ENCODE measurements around the gene FAAP20. TPM values are rescaled to one million over a fixed set of nuclear protein-coding genes. Genes with fewer than 3 reads are reported as not detected.

The FAAP20 gene
- total and polyA plus RNA-seq, 2 experiments from 2014 or later, result 79.1 to 167 TPM

- Histone ChIP-seq H3K27me3 (ENCODE audit: insufficient read depth) (no peaks in the 10 kb centered on the region), H3K27ac (ENCODE audit: low read depth) (no peak overlapping the region), H3K79me2 (replicated peaks; ENCODE audit: insufficient read depth) (no peaks in the 10 kb centered on the region), H4K20me1 (replicated peaks; ENCODE audit: insufficient read depth) (no peaks in the 10 kb centered on the region; the same call in 1 of the 2 replicates), H3K4me3 (no peak overlapping the region), H2AFZ (no peak overlapping the region), H3K9me2 (ENCODE audit: insufficient read depth) (no peaks in the 10 kb centered on the region), H3K36me3 (ENCODE audit: insufficient read depth) (no peaks in the 10 kb centered on the region), H3K4me1 (ENCODE audit: insufficient read depth) (no peaks in the 10 kb centered on the region), H3K4me2 (no peak overlapping the region), H3F3A (replicated peaks; ENCODE audit: low read depth) (0 out of 2 replicates have a peak, but pooled peaks cover 3% of the 10 kb centered on the region)
- Mint-ChIP-seq H3K4me3 (no peak overlapping the region), H3K27me3 (ENCODE audit: insufficient read depth, low read depth, poor library complexity) (peaks cover 28% of the 10 kb centered on the region), H3K36me3 (ENCODE audit: low read depth) (peaks cover 24% of the 10 kb centered on the region), H3K4me1 (no peaks in the 10 kb centered on the region), H3K27ac (no peak overlapping the region), H3K9me3 (no peaks in the 10 kb centered on the region; the same call in 2 of the 3 replicates)
- no peak for ATAC-seq
- no peak for DNase-seq (ENCODE audit: low spot score)
- TF ChIP-seq EZH2phosphoT487 (IDR thresholded peaks at IDR 0.05; ENCODE audit: unreplicated experiment), result no peak
These were observed 10.6 kb downstream of the FAAP20 start for GRCh38 chr1:2183937-2184334.

- Mint-ChIP-seq H3K4me1 (no peaks in the 10 kb centered on the region), H3K9me3 (no peaks in the 10 kb centered on the region), H3K36me3 (ENCODE audit: low read depth) (peaks cover 24% of the 10 kb centered on the region), H3K27ac (no peak overlapping the region), H3K4me3 (no peak overlapping the region), H3K27me3 (ENCODE audit: insufficient read depth, low read depth, poor library complexity) (peaks cover 24% of the 10 kb centered on the region)
- DNase-seq (ENCODE audit: low spot score) (no peak), ATAC-seq (no peak)
- Histone ChIP-seq H3K27ac (ENCODE audit: low read depth) (no peak overlapping the region), H3K4me3 (no peak overlapping the region), H3K4me1 (ENCODE audit: insufficient read depth) (no peaks in the 10 kb centered on the region), H3K36me3 (ENCODE audit: insufficient read depth) (no peaks in the 10 kb centered on the region), H3K79me2 (replicated peaks; ENCODE audit: insufficient read depth) (no peaks in the 10 kb centered on the region), H3K9me2 (ENCODE audit: insufficient read depth) (no peaks in the 10 kb centered on the region), H3K4me2 (no peak overlapping the region), H3K27me3 (ENCODE audit: insufficient read depth) (no peaks in the 10 kb centered on the region), H4K20me1 (replicated peaks; ENCODE audit: insufficient read depth) (no peaks in the 10 kb centered on the region), H3F3A (replicated peaks; ENCODE audit: low read depth) (0 out of 2 replicates have a peak, but pooled peaks cover 3% of the 10 kb centered on the region), H2AFZ (no peak overlapping the region)
- TF ChIP-seq JUNB (IDR thresholded peaks at IDR 0.05; ENCODE audit: unreplicated experiment), result no peak
- TF ChIP-seq REST (IDR thresholded peaks at IDR 0.05; ENCODE audit: unreplicated experiment), result no peak
- TF ChIP-seq POLR2AphosphoS5 (IDR thresholded peaks at IDR 0.05; ENCODE audit: low read depth), result no peak
- TF ChIP-seq, protein P1, sequence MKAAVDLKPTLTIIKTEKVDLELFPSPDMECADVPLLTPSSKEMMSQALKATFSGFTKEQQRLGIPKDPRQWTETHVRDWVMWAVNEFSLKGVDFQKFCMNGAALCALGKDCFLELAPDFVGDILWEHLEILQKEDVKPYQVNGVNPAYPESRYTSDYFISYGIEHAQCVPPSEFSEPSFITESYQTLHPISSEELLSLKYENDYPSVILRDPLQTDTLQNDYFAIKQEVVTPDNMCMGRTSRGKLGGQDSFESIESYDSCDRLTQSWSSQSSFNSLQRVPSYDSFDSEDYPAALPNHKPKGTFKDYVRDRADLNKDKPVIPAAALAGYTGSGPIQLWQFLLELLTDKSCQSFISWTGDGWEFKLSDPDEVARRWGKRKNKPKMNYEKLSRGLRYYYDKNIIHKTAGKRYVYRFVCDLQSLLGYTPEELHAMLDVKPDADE (IDR thresholded peaks at IDR 0.05), result no peak
- TF ChIP-seq ZNF114 (CRISPR knock-in tag; IDR thresholded peaks at IDR 0.05), result no peak
- no peak for TF ChIP-seq CREB1 (CRISPR knock-in tag; IDR thresholded peaks at IDR 0.05; ENCODE audit: low read depth)
- no peak for TF ChIP-seq STAT1 (IDR thresholded peaks at IDR 0.05; ENCODE audit: unreplicated experiment)
- no peak for TF ChIP-seq EZH2phosphoT487 (IDR thresholded peaks at IDR 0.05; ENCODE audit: unreplicated experiment)
- no peak for TF ChIP-seq NANOG (IDR thresholded peaks at IDR 0.05; ENCODE audit: borderline replicate concordance)
- TF ChIP-seq EZH2 (IDR thresholded peaks at IDR 0.05; ENCODE audit: low read depth, unreplicated experiment), result no peak
- TF ChIP-seq ZNF331 (CRISPR knock-in tag; IDR thresholded peaks at IDR 0.05; ENCODE audit: low read depth), result no peak
These were observed 12.2 kb downstream of the FAAP20 start for GRCh38 chr1:2182376-2182775.
